Measurements from ENCODE around the gene GIGYF2.

GRCh38 chr2:232728785-232729184 is 31.7 kb downstream of the GIGYF2 start:
- no peak for TF ChIP-seq CTCF (IDR thresholded peaks at IDR 0.05)
- TF ChIP-seq POLR2A (IDR thresholded peaks at IDR 0.05): no peak
